PFSK-1 (cell line): ENCODE results near the gene TCAP.

Source experiments
- FOXP2 ChIP-seq: optimal IDR thresholded peaks from 2 replicates; pipeline ENCODE3; 2011; ENCODE audit warnings: borderline replicate concordance, control low read depth, inconsistent platforms; ENCODE audit not compliant: insufficient read depth; ENCODE audit errors: extremely low read length, extremely low read depth
- POLR2AphosphoS5 ChIP-seq: IDR thresholded peaks from 2 replicates; pipeline ENCODE4 v1.6.1; 2012; ENCODE audit warnings: low read depth, mild to moderate bottlenecking, control low read depth, low read length, moderate library complexity
- REST ChIP-seq, 2 experiments: IDR thresholded peaks; 2 replicates each; pipeline versions ENCODE4 v1.6.1 to v1.8.0; 2011 to 2012; ENCODE audit warnings: low read depth in 2 of 2, low read length in 2 of 2, control low read depth in 1 of 2, inconsistent platforms in 1 of 2, mild to moderate bottlenecking in 1 of 2, moderate library complexity in 1 of 2; ENCODE audit not compliant: insufficient read depth in 1 of 2
- SIN3A ChIP-seq: IDR thresholded peaks from 2 replicates; pipeline ENCODE4 v1.6.1; 2012; ENCODE audit warnings: mild to moderate bottlenecking, low read length, moderate library complexity, borderline replicate concordance; ENCODE audit not compliant: insufficient read depth
- TAF1 ChIP-seq: IDR thresholded peaks from 2 replicates; pipeline ENCODE4 v1.6.1; 2012; ENCODE audit warnings: low read length, control low read depth, borderline replicate concordance; ENCODE audit not compliant: insufficient read depth

The TCAP gene

GRCh38 chr17:39648616-39649366, 16.4 kb upstream of the TCAP start:
- no peak for TF ChIP-seq REST (IDR thresholded peaks at IDR 0.05; ENCODE audit: insufficient read depth in 1 of 2, low read depth in 2 of 2, low read length in 2 of 2)
- TF ChIP-seq SIN3A = no peak

- TF ChIP-seq POLR2AphosphoS5 (no peak), FOXP2 (no peak), SIN3A (no peak), REST (IDR thresholded peaks at IDR 0.05; ENCODE audit: insufficient read depth in 1 of 2, low read depth in 2 of 2, low read length in 2 of 2) (no peak), TAF1 (no peak)
Observed at GRCh38 chr17:39650121-39650579, 15.0 kb upstream of the TCAP start.

GRCh38 chr17:39651923-39652586, 13.1 kb upstream of the TCAP start:
- TF ChIP-seq TAF1 (no peak), REST (IDR thresholded peaks at IDR 0.05; ENCODE audit: insufficient read depth in 1 of 2, low read depth in 2 of 2, low read length in 2 of 2) (no peak), FOXP2 (no peak), SIN3A (no peak), POLR2AphosphoS5 (no peak)

GRCh38 chr17:39652587-39653315, 12.4 kb upstream of the TCAP start:
- TF ChIP-seq TAF1 = no peak
- no peak for TF ChIP-seq POLR2AphosphoS5
- no peak for TF ChIP-seq REST (IDR thresholded peaks at IDR 0.05; ENCODE audit: insufficient read depth in 1 of 2, low read depth in 2 of 2, low read length in 2 of 2)
- TF ChIP-seq SIN3A = no peak
